Transverse colon (tissue), 4 donors: ENCODE measurements around the gene HIGD2A. TPM values are rescaled to one million over a fixed set of nuclear protein-coding genes. Genes with fewer than 3 reads are reported as not detected.

ENCODE experiments used
- DNase-seq: peaks from one replicate; pipeline ENCODE4 v3.0.0-alpha.2; 2019
- H3K27ac ChIP-seq, 4 donors: fragments of 200-600 bp; sonication (generic); 2 replicates each; pipeline ENCODE4 v1.5.1; 2016 to 2018; ENCODE audit warnings: inconsistent platforms in 4 of 4
- H3K27me3 ChIP-seq: fragments of 200-600 bp; sonication (generic); 2 replicates; pipeline ENCODE4 v1.5.1; 2017; ENCODE audit warnings: inconsistent platforms
- H3K36me3 ChIP-seq, 4 donors: fragments of 200-600 bp; sonication (generic); 2 replicates each; pipeline ENCODE4 v1.5.1; 2017 to 2019; ENCODE audit warnings: inconsistent platforms in 4 of 4
- H3K4me1 ChIP-seq, 4 donors: fragments of 200-600 bp; sonication (generic); 2 replicates each; pipeline ENCODE4 v1.5.1; 2017 to 2020; ENCODE audit warnings: inconsistent platforms in 4 of 4
- H3K4me3 ChIP-seq, 4 donors: fragments of 200-600 bp; sonication (generic); 1 replicate in 1 of 4; 2 replicates in 3 of 4; pipeline versions ENCODE4 v1.5.1 to v1.6.1; 2017 to 2019; ENCODE audit warnings: inconsistent platforms in 4 of 4
- H3K9me3 ChIP-seq, 2 donors: fragments of 200-600 bp; sonication (generic); 2 replicates each; pipeline ENCODE4 v1.5.1; 2017 to 2019; ENCODE audit warnings: inconsistent platforms in 2 of 2
- CTCF ChIP-seq, 5 experiments: fragments of 200-600 bp in 3 of 5; fragments of 450-650 bp in 2 of 5; sonication (generic) in 3 of 5; IDR thresholded peaks; 1 replicate in 2 of 5; 2 replicates in 3 of 5; pipeline ENCODE4 v1.5.1; 2016 to 2017; ENCODE audit warnings: antibody characterized with exemption in 5 of 5, inconsistent platforms in 3 of 5, mild to moderate bottlenecking in 2 of 5, moderate library complexity in 1 of 5
- EP300 ChIP-seq: sonication (generic); formaldehyde crosslinking; IDR thresholded peaks from one replicate; pipeline ENCODE4 v1.6.1; 2017; ENCODE audit warnings: antibody characterized with exemption, low read depth
- POLR2A ChIP-seq: fragments of 450-650 bp; IDR thresholded peaks from one replicate; pipeline ENCODE4 v1.6.1; 2016; ENCODE audit warnings: antibody characterized with exemption, mild to moderate bottlenecking, moderate library complexity
- POLR2AphosphoS5 ChIP-seq, 3 donors: sonication (generic); formaldehyde crosslinking; IDR thresholded peaks; one replicate each; pipeline ENCODE4 v1.6.1; 2016; ENCODE audit warnings: antibody characterized with exemption in 3 of 3
- WGBS, 2 donors: methylation state at CpG; one replicate each; pipeline ENCODE4 v1.1.5; 2018; ENCODE audit warnings: low coverage in 1 of 2; 5-methylcytosine and 5-hydroxymethylcytosine counted together
- in situ Hi-C, 4 donors: fragments of 200-750 bp; cut with MboI; loops; one replicate each; pipeline versions ENCODE4 v1.15.0 to v1.15.1; 2017; ENCODE audit warnings: low sequenced_read_pairs in 3 of 4, low pct_ligation_motif_present in 1 of 4, low pct_unique_long_range_greater_than_20kb in 1 of 4
- intact Hi-C: fragments of 100-400 bp; cut with DNase I; formaldehyde crosslinking; loops from one replicate; pipeline ENCODE4 v1.15.1; 2023; ENCODE audit warnings: low total_unique reads
- total RNA-seq, 4 donors: library from RNA; depleted of rRNA; stranded (reverse); fragments of >200 nt; gene quantifications; one replicate each; pipeline ENCODE4 v1.1.0, GENCODE V29; 2016

Gene HIGD2A
- total RNA-seq, 4 donors from 2014 or later = 158 to 320 (median 207) TPM

GRCh38 chr5:176397736-176398420 lies 9.3 kb downstream of the HIGD2A start:
- intact Hi-C loops = no loop called here
- peaks cover 11 to 31% (median 24%) of the 10 kb centered on the region in 4 donors for H3K4me1 ChIP-seq
- peaks cover 0 to 4% (median 1%) of the 10 kb centered on the region in 4 donors for H3K36me3 ChIP-seq
- TF ChIP-seq POLR2A (no peak), POLR2AphosphoS5 (IDR thresholded peaks at IDR 0.05) (no peak), CTCF (IDR thresholded peaks at IDR 0.05) (no peak), EP300 (no peak)
- no peaks in the 10 kb centered on the region for H3K9me3 ChIP-seq
- H3K4me3 ChIP-seq = no peak overlapping the region
- in situ Hi-C loops = no loop called here
- WGBS, 2 donors = 95% methylated on average over 18 of the region's 18 CpGs; no CpG with 5 or more reads in 1 of the 2 donors
- no peak for DNase-seq
- H3K27ac ChIP-seq = no peak overlapping the region
- no peaks in the 10 kb centered on the region for H3K27me3 ChIP-seq

GRCh38 chr5:176400382-176401156 lies 12.0 kb downstream of the HIGD2A start:
- peak; percentile 89 for DNase-seq
- 51 to 59% methylated on average over 11 to 17 of the region's 17 CpGs for WGBS, 2 donors
- no peaks in the 10 kb centered on the region for H3K9me3 ChIP-seq

GRCh38 chr5:176401281-176402205 lies 13.0 kb downstream of the HIGD2A start:
- H3K27ac ChIP-seq = peak overlapping the region; percentile 87 to 91 (median 88)

More at GRCh38 chr5:176400382-176401156, 12.0 kb downstream of the HIGD2A start:
- in situ Hi-C loops (loop anchor here in 1 of 4 donors (25.0 kb wide), 1 partner anchor 187 kb away; no protein-coding TSS in a partner anchor), intact Hi-C loops (no loop called here)
- Histone ChIP-seq H3K4me3 (no peak overlapping the region), H3K27me3 (no peaks in the 10 kb centered on the region), H3K27ac (peak overlapping the region; percentile 87 to 91 (median 88)), H3K4me1 (peaks cover 18 to 56% (median 47%) of the 10 kb centered on the region in 4 donors), H3K36me3 (peaks cover 0 to 3% (median 0%) of the 10 kb centered on the region in 4 donors)
- TF ChIP-seq POLR2A (peak; percentile 61), EP300 (no peak), CTCF (IDR thresholded peaks at IDR 0.05) (no peak), POLR2AphosphoS5 (IDR thresholded peaks at IDR 0.05) (peak in 2 of 3 donors; percentile 16 to 71)

More at GRCh38 chr5:176401281-176402205, 13.0 kb downstream of the HIGD2A start:
- DNase-seq = no peak
- no peak for TF ChIP-seq POLR2A
- TF ChIP-seq EP300 = no peak
- no peak for TF ChIP-seq CTCF (IDR thresholded peaks at IDR 0.05)
- TF ChIP-seq POLR2AphosphoS5 (IDR thresholded peaks at IDR 0.05) = no peak
- Histone ChIP-seq H3K27me3 (no peaks in the 10 kb centered on the region), H3K36me3 (peaks cover 0 to 3% (median 0%) of the 10 kb centered on the region in 4 donors), H3K9me3 (no peaks in the 10 kb centered on the region), H3K4me1 (peaks cover 18 to 63% (median 50%) of the 10 kb centered on the region in 4 donors), H3K4me3 (no peak overlapping the region)
- intact Hi-C loops (no loop called here), in situ Hi-C loops (loop anchor here in 1 of 4 donors (25.0 kb wide), 1 partner anchor 186 kb away; no protein-coding TSS in a partner anchor)
- 82 to 87% methylated on average over 9 to 22 of the region's 22 CpGs for WGBS, 2 donors
